Measurements from ENCODE around the gene PLPP7. TPM values are rescaled to one million over a fixed set of nuclear protein-coding genes. Genes with fewer than 3 reads are reported as not detected.

PLPP7 gene
- polyA plus RNA-seq, 1 of the 3 experiments (the other 2 are of a cell fraction) = 8.6 TPM

GRCh38 chr9:131277287-131277909 is 12.1 kb upstream of the PLPP7 start:
- Histone ChIP-seq H3K9me2 (no peaks in the 10 kb centered on the region), H3K9me3 (no peaks in the 10 kb centered on the region), H3K4me3 (ENCODE audit: low read depth in 2 of 2, low read length in 1 of 2) (peak overlapping the region; percentile 58 to 67), H4K20me1 (ENCODE audit: insufficient read depth) (no peaks in the 10 kb centered on the region), H3K27me3 (ENCODE audit: insufficient read depth) (peaks cover 7% of the 10 kb centered on the region; the same call in 1 of the 2 replicates), H3F3A (replicated peaks; ENCODE audit: insufficient read depth) (no peaks in the 10 kb centered on the region), H3K4me1 (ENCODE audit: control insufficient read depth in 1 of 2, insufficient read depth in 2 of 2, low read depth in 1 of 2, low read length in 1 of 2) (peaks cover 0 to 4% of the 10 kb centered on the region in 2 experiments; a peak in 1 of 4 replicates), H3K36me3 (replicated peaks in 1 of 2; ENCODE audit: control insufficient read depth in 1 of 2, insufficient read depth in 2 of 2, low read length in 1 of 2) (no peaks in the 10 kb centered on the region), H2AFZ (ENCODE audit: low read depth) (peak overlapping the region; percentile 65; the same call in 1 of the 2 replicates), H3K4me2 (peak overlapping the region; percentile 79), H3K79me2 (ENCODE audit: insufficient read depth) (no peaks in the 10 kb centered on the region), H3K9ac (no peak overlapping the region), H3K27ac (ENCODE audit: low read depth in 2 of 2, low read length in 1 of 2) (no peak overlapping the region; a peak in 1 of 4 replicates)
- WGBS (ENCODE audit: low lambda C conversion rate) = no CpG with 5 or more reads among the region's 78 CpGs
- ChIA-PET POLR2A (interaction anchor here (1.0 kb wide), 1 partner anchor 12 kb away, joined by 6 read pairs; the partner anchor contains the start of gene PLPP7), CTCF (interaction anchor here (2.0 to 3.0 kb wide), 2 partner anchors 59 to 99 kb away, joined by 5 to 13 read pairs; no protein-coding TSS in a partner anchor)
- TF ChIP-seq CHD2 (IDR thresholded peaks at IDR 0.05; ENCODE audit: low read length, partially characterized antibody) (no peak), RAD21 (IDR thresholded peaks at IDR 0.05; ENCODE audit: low read length) (no peak), PBX3 (IDR thresholded peaks at IDR 0.05) (no peak)
- TF ChIP-seq, protein P1, sequence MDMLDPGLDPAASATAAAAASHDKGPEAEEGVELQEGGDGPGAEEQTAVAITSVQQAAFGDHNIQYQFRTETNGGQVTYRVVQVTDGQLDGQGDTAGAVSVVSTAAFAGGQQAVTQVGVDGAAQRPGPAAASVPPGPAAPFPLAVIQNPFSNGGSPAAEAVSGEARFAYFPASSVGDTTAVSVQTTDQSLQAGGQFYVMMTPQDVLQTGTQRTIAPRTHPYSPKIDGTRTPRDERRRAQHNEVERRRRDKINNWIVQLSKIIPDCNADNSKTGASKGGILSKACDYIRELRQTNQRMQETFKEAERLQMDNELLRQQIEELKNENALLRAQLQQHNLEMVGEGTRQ (IDR thresholded peaks at IDR 0.05; ENCODE audit: borderline replicate concordance, low read depth, low read length) = no peak
- DNase-seq = no peak

- Histone ChIP-seq H3K79me2 (ENCODE audit: insufficient read depth) (no peaks in the 10 kb centered on the region), H3K9me2 (no peaks in the 10 kb centered on the region), H3K36me3 (replicated peaks in 1 of 2; ENCODE audit: control insufficient read depth in 1 of 2, insufficient read depth in 2 of 2, low read length in 1 of 2) (no peaks in the 10 kb centered on the region), H3K4me2 (peak overlapping the region; percentile 79; the same call in 1 of the 2 replicates), H3K4me3 (ENCODE audit: low read depth in 2 of 2, low read length in 1 of 2) (peak overlapping the region; percentile 58 to 67), H3F3A (replicated peaks; ENCODE audit: insufficient read depth) (no peaks in the 10 kb centered on the region), H3K27ac (ENCODE audit: low read depth in 2 of 2, low read length in 1 of 2) (no peak overlapping the region; a peak in 1 of 4 replicates), H4K20me1 (ENCODE audit: insufficient read depth) (no peaks in the 10 kb centered on the region), H3K27me3 (ENCODE audit: insufficient read depth) (peaks cover 7% of the 10 kb centered on the region; the same call in 1 of the 2 replicates), H3K9ac (no peak overlapping the region), H2AFZ (ENCODE audit: low read depth) (no peak overlapping the region), H3K4me1 (ENCODE audit: control insufficient read depth in 1 of 2, insufficient read depth in 2 of 2, low read depth in 1 of 2, low read length in 1 of 2) (peaks cover 0 to 4% of the 10 kb centered on the region in 2 experiments; a peak in 1 of 4 replicates), H3K9me3 (no peaks in the 10 kb centered on the region)
- WGBS (ENCODE audit: low lambda C conversion rate) = 44% methylated on average over 12 of the region's 59 CpGs
- CTCF ChIA-PET = interaction anchor here (3.0 kb wide), 1 partner anchor 58 kb away, joined by 13 read pairs; no protein-coding TSS in a partner anchor
- peak; percentile 99 for DNase-seq
- POLR2A ChIA-PET = interaction anchor here (1.0 kb wide), 1 partner anchor 11 kb away, joined by 6 read pairs; the partner anchor contains the start of gene PLPP7
- TF ChIP-seq RAD21 (IDR thresholded peaks at IDR 0.05; ENCODE audit: low read length) (no peak), FOXM1 (IDR thresholded peaks at IDR 0.05; ENCODE audit: low read depth) (no peak), MEF2A (IDR thresholded peaks at IDR 0.05; ENCODE audit: borderline replicate concordance, low read depth) (no peak), GABPA (IDR thresholded peaks at IDR 0.05; ENCODE audit: low read depth) (peak; percentile 77), EP300 (IDR thresholded peaks at IDR 0.05; ENCODE audit: borderline replicate concordance in 1 of 2, low read depth in 1 of 2, low read length in 1 of 2) (no peak), RCOR1 (IDR thresholded peaks at IDR 0.05; ENCODE audit: low read length) (no peak), SMC3 (IDR thresholded peaks at IDR 0.05; ENCODE audit: low read depth, low read length) (no peak), TCF12 (IDR thresholded peaks at IDR 0.05) (no peak), PBX3 (IDR thresholded peaks at IDR 0.05) (no peak), JUND (IDR thresholded peaks at IDR 0.05) (no peak), NRF1 (IDR thresholded peaks at IDR 0.05; ENCODE audit: low read depth, low read length) (0 out of 2 replicates have a peak, but pooled peaks have one; percentile 19), POLR2AphosphoS5 (IDR thresholded peaks at IDR 0.05; ENCODE audit: low read depth, low read length) (no peak), MAX (IDR thresholded peaks at IDR 0.05; ENCODE audit: low read depth) (no peak), EZH2phosphoT487 (IDR thresholded peaks at IDR 0.05; ENCODE audit: borderline replicate concordance, low read depth) (no peak), NFIC (IDR thresholded peaks at IDR 0.05; ENCODE audit: borderline replicate concordance) (no peak)
- TF ChIP-seq, protein P1 (IDR thresholded peaks at IDR 0.05; ENCODE audit: borderline replicate concordance, low read depth, low read length) = no peak
- TF ChIP-seq, protein P2, sequence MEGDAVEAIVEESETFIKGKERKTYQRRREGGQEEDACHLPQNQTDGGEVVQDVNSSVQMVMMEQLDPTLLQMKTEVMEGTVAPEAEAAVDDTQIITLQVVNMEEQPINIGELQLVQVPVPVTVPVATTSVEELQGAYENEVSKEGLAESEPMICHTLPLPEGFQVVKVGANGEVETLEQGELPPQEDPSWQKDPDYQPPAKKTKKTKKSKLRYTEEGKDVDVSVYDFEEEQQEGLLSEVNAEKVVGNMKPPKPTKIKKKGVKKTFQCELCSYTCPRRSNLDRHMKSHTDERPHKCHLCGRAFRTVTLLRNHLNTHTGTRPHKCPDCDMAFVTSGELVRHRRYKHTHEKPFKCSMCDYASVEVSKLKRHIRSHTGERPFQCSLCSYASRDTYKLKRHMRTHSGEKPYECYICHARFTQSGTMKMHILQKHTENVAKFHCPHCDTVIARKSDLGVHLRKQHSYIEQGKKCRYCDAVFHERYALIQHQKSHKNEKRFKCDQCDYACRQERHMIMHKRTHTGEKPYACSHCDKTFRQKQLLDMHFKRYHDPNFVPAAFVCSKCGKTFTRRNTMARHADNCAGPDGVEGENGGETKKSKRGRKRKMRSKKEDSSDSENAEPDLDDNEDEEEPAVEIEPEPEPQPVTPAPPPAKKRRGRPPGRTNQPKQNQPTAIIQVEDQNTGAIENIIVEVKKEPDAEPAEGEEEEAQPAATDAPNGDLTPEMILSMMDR (IDR thresholded peaks at IDR 0.05) = no peak
Measured at GRCh38 chr9:131277910-131278701, 11.4 kb upstream of the PLPP7 start.

Data from SK-N-SH (cell line).